Activated naive CD4-positive, alpha-beta T cell treated with anti-CD3 and anti-CD28 coated beads, Interleukin-2, amount 50 U/mL, for 72 hours (primary cell): ENCODE results near the gene WDR75. TPM values are rescaled to one million over a fixed set of nuclear protein-coding genes. Genes with fewer than 3 reads are reported as not detected.

Source experiments
- ATAC-seq, 2 donors: fragments of 150-1000 bp; cut with Tn5 transposase; 2 replicates each; pipeline ENCODE4 v1.10.0; 2021; ENCODE audit warnings: mild to moderate bottlenecking in 2 of 2, moderate library complexity in 2 of 2
- DNase-seq, 2 donors: peaks; one replicate each; pipeline ENCODE4 v3.0.0; 2021 to 2022; ENCODE audit warnings: low spot score in 2 of 2
- H3K27ac Mint-ChIP-seq, 2 donors: one replicate each; pipeline ENCODE4 v1.8.0; 2022; ENCODE audit warnings: mild to moderate bottlenecking in 2 of 2, mixed read lengths in 2 of 2
- H3K36me3 Mint-ChIP-seq, 2 donors: one replicate each; pipeline ENCODE4 v1.8.0; 2022; ENCODE audit warnings: mixed read lengths in 2 of 2
- H3K9me3 Mint-ChIP-seq, 2 donors: one replicate each; pipeline ENCODE4 v1.8.0; 2022; ENCODE audit warnings: mixed read lengths in 2 of 2
- total RNA-seq, 2 donors: library from RNA; stranded (reverse); gene quantifications; one replicate each; pipeline ENCODE4 v1.2.3, GENCODE V29; 2022

Gene WDR75
- 10 to 100 TPM; 29.8 to 80.1 TPM for total RNA-seq

DNA sequence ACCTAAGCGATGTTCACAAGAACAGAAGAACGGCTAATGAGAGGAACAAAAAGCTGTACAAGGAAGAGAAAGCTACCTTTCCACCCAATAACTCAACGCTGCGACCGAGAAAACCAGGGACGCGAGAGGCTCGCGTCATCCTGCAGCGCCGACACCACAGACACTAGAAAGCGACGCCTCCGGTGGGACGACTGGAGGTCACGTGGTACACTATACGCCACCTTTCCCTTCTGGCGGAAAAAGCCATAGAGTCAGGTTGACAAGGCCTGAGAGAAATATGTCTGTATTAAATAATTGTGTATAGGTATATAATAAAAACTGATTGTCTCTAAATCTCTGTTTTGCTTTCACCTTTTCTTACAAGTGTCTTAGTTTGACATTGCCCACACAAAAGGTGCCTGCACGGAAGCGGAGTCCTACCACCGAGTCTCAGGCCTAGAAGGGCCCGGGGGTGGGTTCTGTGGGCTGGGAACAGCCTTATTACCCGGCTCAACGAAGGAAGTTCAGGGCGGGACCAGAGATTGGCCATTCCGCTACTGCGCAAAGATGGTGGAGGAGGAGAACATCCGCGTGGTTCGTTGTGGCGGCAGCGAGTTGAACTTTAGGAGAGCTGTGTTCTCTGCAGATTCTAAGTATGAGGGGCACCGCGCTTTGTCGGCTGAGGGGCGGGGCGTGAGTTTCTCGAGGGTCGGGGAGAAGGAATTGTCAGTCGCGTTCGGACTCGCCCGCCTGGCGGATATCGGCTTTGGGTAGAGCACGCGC lies at the start of gene WDR75:
Gene WDR75 (plus strand): TSS at position 528 of the 762 bp plus-strand sequence. CDS start 19 bp downstream, at position 547.
- Mint-ChIP-seq H3K36me3 (peaks cover 3 to 6% of the 10 kb centered on the region in 2 donors), H3K9me3 (peaks cover 0 to 3% of the 10 kb centered on the region in 2 donors), H3K27ac (peak within 1 kb of the TSS in 1 of 2 donors; percentile 99)
- ATAC-seq (peak; percentile 85 to 91), DNase-seq (peak; percentile 89 to 90)

- Mint-ChIP-seq H3K36me3 (no peaks in the 10 kb centered on the region), H3K27ac (no peak overlapping the region), H3K9me3 (peaks cover 0 to 3% of the 10 kb centered on the region in 2 donors)
- no peak for DNase-seq
- ATAC-seq = no peak
Measured at GRCh38 chr2:189393440-189394111, 47.7 kb upstream of the WDR75 start.

GRCh38 chr2:189394525-189394924 lies 46.7 kb upstream of the WDR75 start:
- ATAC-seq (no peak), DNase-seq (no peak)
- Mint-ChIP-seq H3K27ac (no peak overlapping the region), H3K9me3 (peaks cover 0 to 5% of the 10 kb centered on the region in 2 donors), H3K36me3 (no peaks in the 10 kb centered on the region)

GRCh38 chr2:189402932-189403331 lies 38.3 kb upstream of the WDR75 start:
- DNase-seq = no peak
- Mint-ChIP-seq H3K27ac (no peak overlapping the region), H3K9me3 (peaks cover 3 to 5% of the 10 kb centered on the region in 2 donors)

GRCh38 chr2:189406586-189407233 lies 34.6 kb upstream of the WDR75 start:
- DNase-seq (no peak), ATAC-seq (no peak)
- H3K27ac Mint-ChIP-seq = no peak overlapping the region
- no peaks in the 10 kb centered on the region for H3K36me3 Mint-ChIP-seq
- H3K9me3 Mint-ChIP-seq = no peaks in the 10 kb centered on the region

More at GRCh38 chr2:189402932-189403331, 38.3 kb upstream of the WDR75 start:
- H3K36me3 Mint-ChIP-seq = peaks cover 0 to 5% of the 10 kb centered on the region in 2 donors
- ATAC-seq = no peak

DNA sequence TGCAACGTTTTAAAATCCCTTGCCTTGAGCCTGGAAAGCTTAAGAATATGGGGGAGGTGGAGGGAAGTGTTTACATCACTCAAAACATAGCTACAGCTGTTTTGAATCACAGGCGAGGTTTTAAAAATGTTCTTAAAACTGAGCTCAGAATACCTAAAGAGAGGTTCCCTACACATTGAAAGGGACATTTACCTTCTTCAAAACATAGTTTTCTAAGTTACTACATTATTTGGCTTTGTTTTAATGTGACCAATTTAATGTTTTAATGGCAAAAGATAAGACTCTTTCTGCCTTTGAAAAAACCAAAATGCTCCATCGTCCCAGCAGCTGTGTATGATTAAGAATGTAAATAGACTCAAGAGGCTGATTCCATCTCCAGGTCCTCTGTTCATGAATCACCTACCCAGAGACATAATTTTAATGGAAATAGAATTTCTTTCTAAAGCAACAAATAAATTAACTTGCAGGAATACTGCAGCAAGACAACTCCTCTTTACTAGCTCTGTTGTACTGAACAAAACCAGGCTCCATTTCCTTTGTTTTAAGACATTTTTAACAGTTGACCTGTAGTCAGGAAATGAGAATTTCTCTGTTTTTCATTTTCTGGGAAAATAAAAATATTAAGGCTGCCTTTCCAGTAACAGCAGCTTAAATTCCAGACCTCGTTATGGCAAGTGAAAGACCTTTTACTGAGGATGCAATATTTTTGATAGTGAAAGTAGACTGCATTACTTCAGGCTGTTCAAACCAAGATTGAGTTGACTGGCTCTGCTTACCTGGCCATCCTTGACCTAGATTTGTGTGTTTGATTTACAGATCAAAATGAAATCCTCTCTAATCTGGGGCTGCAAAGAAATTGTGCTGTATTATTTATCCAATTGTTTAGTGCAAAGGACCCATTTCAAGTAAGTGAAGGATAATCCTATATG lies 33.7 kb upstream of the WDR75 start:
- H3K36me3 Mint-ChIP-seq = no peaks in the 10 kb centered on the region
- ATAC-seq = peak; percentile 28 to 41

DNA sequence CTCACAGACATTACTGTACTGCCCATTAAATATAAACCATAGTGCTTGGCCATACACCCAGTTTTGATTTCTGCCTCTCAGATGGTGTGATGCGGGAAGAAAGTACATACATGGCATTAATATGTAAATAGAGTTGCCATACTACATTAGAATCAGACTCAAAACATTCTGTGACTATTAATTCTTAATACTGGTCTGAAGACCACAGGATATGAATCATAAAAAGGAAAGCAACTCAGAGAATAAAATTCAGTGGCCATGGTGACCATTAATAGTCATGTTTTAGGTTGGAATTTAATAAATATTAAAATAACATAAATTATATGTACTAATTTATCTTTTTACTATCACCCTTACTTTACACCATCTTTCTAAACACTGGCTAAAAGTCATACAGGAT lies 33.0 kb upstream of the WDR75 start:
- DNase-seq (no peak), ATAC-seq (no peak)
- Mint-ChIP-seq H3K36me3 (no peaks in the 10 kb centered on the region), H3K9me3 (no peaks in the 10 kb centered on the region), H3K27ac (no peak overlapping the region)

More for the DNA sequence above, 33.7 kb upstream of the WDR75 start:
- DNase-seq = no peak
- H3K9me3 Mint-ChIP-seq = no peaks in the 10 kb centered on the region
- H3K27ac Mint-ChIP-seq = peak overlapping the region in 1 of 2 donors; percentile 75

GRCh38 chr2:189409131-189409530 lies 32.1 kb upstream of the WDR75 start:
- ATAC-seq (no peak), DNase-seq (no peak)
- Mint-ChIP-seq H3K36me3 (no peaks in the 10 kb centered on the region), H3K27ac (no peak overlapping the region), H3K9me3 (no peaks in the 10 kb centered on the region)

DNA sequence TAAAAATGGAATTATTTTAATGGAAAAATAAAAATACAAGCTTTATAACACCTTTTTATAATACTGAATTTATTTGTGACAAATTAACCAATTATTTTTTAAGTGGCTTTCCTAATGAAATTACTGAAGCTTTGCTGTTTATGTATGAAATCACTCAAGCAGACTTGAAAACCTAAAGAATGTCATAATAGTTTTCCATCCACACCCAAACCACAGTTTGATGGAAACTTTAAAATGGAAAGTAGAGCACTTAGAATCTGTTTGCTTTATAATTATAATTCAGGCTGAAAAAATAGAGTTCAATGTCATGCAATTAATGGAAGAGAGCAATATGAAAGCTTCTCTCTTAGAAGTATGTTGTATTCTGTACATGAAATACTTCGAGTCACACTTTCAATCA lies 31.6 kb upstream of the WDR75 start:
- H3K27ac Mint-ChIP-seq = no peak overlapping the region
- H3K36me3 Mint-ChIP-seq = no peaks in the 10 kb centered on the region
- H3K9me3 Mint-ChIP-seq = no peaks in the 10 kb centered on the region
- peak in 1 of 2 donors; percentile 32 for ATAC-seq
- DNase-seq = no peak

GRCh38 chr2:189411860-189412259 lies 29.4 kb upstream of the WDR75 start:
- H3K9me3 Mint-ChIP-seq = no peaks in the 10 kb centered on the region
- H3K36me3 Mint-ChIP-seq = no peaks in the 10 kb centered on the region
- DNase-seq = no peak
- peak in 1 of 2 donors; percentile 41 for ATAC-seq
- H3K27ac Mint-ChIP-seq = no peak overlapping the region

GRCh38 chr2:189412330-189412953 lies 28.8 kb upstream of the WDR75 start:
- Mint-ChIP-seq H3K36me3 (no peaks in the 10 kb centered on the region), H3K27ac (no peak overlapping the region), H3K9me3 (no peaks in the 10 kb centered on the region)
- ATAC-seq (peak in 1 of 2 donors; percentile 56), DNase-seq (peak in 1 of 2 donors; percentile 44)

DNA sequence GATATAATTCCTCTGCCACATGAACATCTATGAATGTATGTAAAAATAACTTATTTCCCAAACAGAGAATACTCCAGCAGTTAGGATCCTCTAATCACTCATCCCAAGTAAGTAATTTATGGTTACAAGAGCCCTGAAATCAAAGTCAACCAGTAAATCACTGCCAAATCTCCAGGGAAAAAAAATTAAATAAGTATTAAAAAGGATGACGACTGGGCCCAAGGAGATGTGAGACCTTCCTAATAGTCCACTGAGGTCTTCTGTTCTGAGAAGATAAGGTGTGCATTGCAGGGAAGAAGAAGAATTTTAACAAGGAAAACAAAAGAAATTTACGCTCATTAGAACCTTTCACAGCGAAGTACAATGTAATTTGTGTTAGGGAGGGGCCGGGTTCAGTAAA lies 28.0 kb upstream of the WDR75 start:
- no peaks in the 10 kb centered on the region for H3K36me3 Mint-ChIP-seq
- DNase-seq (no peak), ATAC-seq (no peak)
- H3K27ac Mint-ChIP-seq = no peak overlapping the region
- H3K9me3 Mint-ChIP-seq = no peaks in the 10 kb centered on the region

GRCh38 chr2:189421644-189422043 lies 19.6 kb upstream of the WDR75 start:
- Mint-ChIP-seq H3K9me3 (peaks cover 0 to 4% of the 10 kb centered on the region in 2 donors), H3K27ac (no peak overlapping the region), H3K36me3 (peaks cover 0 to 5% of the 10 kb centered on the region in 2 donors)
- ATAC-seq (no peak), DNase-seq (no peak)

GRCh38 chr2:189424961-189425360 lies 16.3 kb upstream of the WDR75 start:
- H3K9me3 Mint-ChIP-seq = peaks cover 0 to 4% of the 10 kb centered on the region in 2 donors
- ATAC-seq = no peak
- no peak for DNase-seq

GRCh38 chr2:189425676-189426075 lies 15.6 kb upstream of the WDR75 start:
- DNase-seq (no peak), ATAC-seq (no peak)
- peaks cover 0 to 5% of the 10 kb centered on the region in 2 donors for H3K36me3 Mint-ChIP-seq
- H3K27ac Mint-ChIP-seq = no peak overlapping the region
- H3K9me3 Mint-ChIP-seq = peaks cover 0 to 4% of the 10 kb centered on the region in 2 donors

More at GRCh38 chr2:189424961-189425360, 16.3 kb upstream of the WDR75 start:
- Mint-ChIP-seq H3K27ac (no peak overlapping the region), H3K36me3 (peaks cover 0 to 5% of the 10 kb centered on the region in 2 donors)

DNA sequence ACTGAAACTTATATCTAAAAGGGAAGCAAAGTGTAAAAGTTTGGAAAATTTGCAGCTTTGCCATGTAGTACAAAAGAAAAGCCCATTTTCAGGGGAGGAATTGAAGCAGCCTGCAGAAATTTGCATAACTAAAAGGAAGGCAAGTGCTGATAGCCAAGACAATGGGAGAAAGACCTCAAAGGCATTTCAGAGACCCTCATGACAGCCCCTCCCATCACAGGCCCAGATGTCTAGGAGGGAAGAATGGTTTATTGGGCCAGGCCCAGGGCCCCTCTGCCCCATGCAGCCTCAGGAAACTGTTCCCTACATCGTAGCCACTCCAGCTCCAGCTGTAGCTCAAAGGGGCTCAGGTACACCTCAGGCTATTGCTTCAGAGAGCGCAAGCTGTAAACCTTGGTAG lies 14.4 kb upstream of the WDR75 start:
- no peak for DNase-seq
- H3K36me3 Mint-ChIP-seq = peaks cover 0 to 2% of the 10 kb centered on the region in 2 donors
- peaks cover 0 to 2% of the 10 kb centered on the region in 2 donors for H3K9me3 Mint-ChIP-seq
- no peak overlapping the region for H3K27ac Mint-ChIP-seq
- no peak for ATAC-seq
